Measurements from ENCODE around the gene PAWR. TPM values are rescaled to one million over a fixed set of nuclear protein-coding genes. Genes with fewer than 3 reads are reported as not detected.

PAWR gene
- polyA plus RNA-seq, 4 donors: 14.2 to 47.6 (median 19.2) TPM

GRCh38 chr12:79555028-79555925 is 135.5 kb downstream of the PAWR start:
- Histone ChIP-seq H3K4me1 (ENCODE audit: control insufficient read depth in 3 of 3, insufficient read depth in 2 of 3, low read depth in 1 of 3, low read length in 2 of 3) (peaks cover 2 to 21% (median 5%) of the 10 kb centered on the region in 3 donors), H3K9me3 (ENCODE audit: control insufficient read depth in 2 of 2, insufficient read depth in 1 of 2, low read depth in 1 of 2, low read length in 1 of 2) (peaks cover 0 to 5% of the 10 kb centered on the region in 2 donors), H3K27me3 (ENCODE audit: control insufficient read depth in 3 of 3, insufficient read depth in 3 of 3, low read length in 3 of 3) (no peaks in the 10 kb centered on the region), H3K36me3 (ENCODE audit: control insufficient read depth in 3 of 3, insufficient read depth in 2 of 3, low read depth in 1 of 3, low read length in 3 of 3) (peaks cover 0 to 15% (median 0%) of the 10 kb centered on the region in 3 donors), H3K27ac (ENCODE audit: low read depth in 1 of 3, low read length in 2 of 3) (peak overlapping the region in 1 of 3 donors; percentile 75), H3K4me3 (ENCODE audit: low read depth in 1 of 3, low read length in 3 of 3) (no peak overlapping the region)
- peak; percentile 62 to 74 for DNase-seq
- WGBS, 3 donors: 18 to 34% (median 28%) methylated on average over 3 of the region's 3 CpGs
- peak; percentile 5 for FAIRE-seq

- WGBS, 3 donors: 96% methylated on average over 19 to 24 of the region's 24 CpGs
- DNase-seq (no peak), FAIRE-seq (no peak)
- Histone ChIP-seq H3K36me3 (ENCODE audit: control insufficient read depth in 3 of 3, insufficient read depth in 2 of 3, low read depth in 1 of 3, low read length in 3 of 3) (peaks cover 0 to 15% (median 0%) of the 10 kb centered on the region in 3 donors), H3K4me1 (ENCODE audit: control insufficient read depth in 3 of 3, insufficient read depth in 2 of 3, low read depth in 1 of 3, low read length in 2 of 3) (peaks cover 0 to 15% (median 3%) of the 10 kb centered on the region in 3 donors), H3K27me3 (ENCODE audit: control insufficient read depth in 3 of 3, insufficient read depth in 3 of 3, low read length in 3 of 3) (no peaks in the 10 kb centered on the region), H3K27ac (ENCODE audit: low read depth in 1 of 3, low read length in 2 of 3) (no peak overlapping the region), H3K4me3 (ENCODE audit: low read depth in 1 of 3, low read length in 3 of 3) (no peak overlapping the region), H3K9me3 (ENCODE audit: control insufficient read depth in 2 of 2, insufficient read depth in 1 of 2, low read depth in 1 of 2, low read length in 1 of 2) (peaks cover 0 to 5% of the 10 kb centered on the region in 2 donors)
Observed at GRCh38 chr12:79553863-79554574, 136.7 kb downstream of the PAWR start.

DNA sequence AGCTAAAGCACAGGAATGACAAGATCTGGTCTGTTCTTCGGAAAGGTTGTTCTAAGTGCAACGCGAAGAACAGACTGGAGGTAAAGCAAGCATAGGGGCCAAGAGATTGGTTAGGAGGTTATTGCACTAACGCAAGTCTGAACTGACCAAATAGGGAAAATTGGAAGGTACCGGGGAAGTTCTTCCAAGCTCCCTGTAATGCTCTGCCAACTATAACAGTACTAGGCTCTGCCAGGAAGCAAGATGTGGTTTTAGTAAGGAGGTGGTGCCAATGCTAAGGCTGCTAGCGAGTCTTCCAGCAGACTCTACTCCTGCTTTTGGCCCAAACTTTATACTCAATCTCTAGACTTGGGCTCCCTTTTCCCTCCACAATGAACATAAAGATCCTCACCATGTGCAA is 138.6 kb downstream of the PAWR start:
- Histone ChIP-seq H3K27me3 (ENCODE audit: control insufficient read depth in 3 of 3, insufficient read depth in 3 of 3, low read length in 3 of 3) (no peaks in the 10 kb centered on the region), H3K27ac (ENCODE audit: low read depth in 1 of 3, low read length in 2 of 3) (no peak overlapping the region), H3K4me3 (ENCODE audit: low read depth in 1 of 3, low read length in 3 of 3) (no peak overlapping the region), H3K9me3 (ENCODE audit: control insufficient read depth in 2 of 2, insufficient read depth in 1 of 2, low read depth in 1 of 2, low read length in 1 of 2) (peaks cover 0 to 5% of the 10 kb centered on the region in 2 donors), H3K36me3 (ENCODE audit: control insufficient read depth in 3 of 3, insufficient read depth in 2 of 3, low read depth in 1 of 3, low read length in 3 of 3) (peaks cover 0 to 15% (median 0%) of the 10 kb centered on the region in 3 donors), H3K4me1 (ENCODE audit: control insufficient read depth in 3 of 3, insufficient read depth in 2 of 3, low read depth in 1 of 3, low read length in 2 of 3) (peaks cover 0 to 24% (median 0%) of the 10 kb centered on the region in 3 donors)
- 77 to 97% (median 93%) methylated on average over 6 of the region's 6 CpGs for WGBS, 3 donors
- FAIRE-seq (no peak), DNase-seq (no peak)

GRCh38 chr12:79549531-79550271 is 141.1 kb downstream of the PAWR start:
- Histone ChIP-seq H3K27ac (ENCODE audit: low read depth in 1 of 3, low read length in 2 of 3) (no peak overlapping the region), H3K27me3 (ENCODE audit: control insufficient read depth in 3 of 3, insufficient read depth in 3 of 3, low read length in 3 of 3) (no peaks in the 10 kb centered on the region), H3K36me3 (ENCODE audit: control insufficient read depth in 3 of 3, insufficient read depth in 2 of 3, low read depth in 1 of 3, low read length in 3 of 3) (peaks cover 0 to 13% (median 0%) of the 10 kb centered on the region in 3 donors), H3K4me3 (ENCODE audit: low read depth in 1 of 3, low read length in 3 of 3) (no peak overlapping the region), H3K9me3 (ENCODE audit: control insufficient read depth in 2 of 2, insufficient read depth in 1 of 2, low read depth in 1 of 2, low read length in 1 of 2) (peaks cover 0 to 5% of the 10 kb centered on the region in 2 donors), H3K4me1 (ENCODE audit: control insufficient read depth in 3 of 3, insufficient read depth in 2 of 3, low read depth in 1 of 3, low read length in 2 of 3) (peaks cover 0 to 16% (median 0%) of the 10 kb centered on the region in 3 donors)
- FAIRE-seq (no peak), DNase-seq (peak in 1 of 2 donors; percentile 37)
- 79 to 80% (median 80%) methylated on average over 4 of the region's 4 CpGs for WGBS, 3 donors

GRCh38 chr12:79548610-79548924 is 142.2 kb downstream of the PAWR start:
- Histone ChIP-seq H3K9me3 (ENCODE audit: control insufficient read depth in 2 of 2, insufficient read depth in 1 of 2, low read depth in 1 of 2, low read length in 1 of 2) (peaks cover 0 to 5% of the 10 kb centered on the region in 2 donors), H3K4me1 (ENCODE audit: control insufficient read depth in 3 of 3, insufficient read depth in 2 of 3, low read depth in 1 of 3, low read length in 2 of 3) (peaks cover 0 to 15% (median 0%) of the 10 kb centered on the region in 3 donors), H3K36me3 (ENCODE audit: control insufficient read depth in 3 of 3, insufficient read depth in 2 of 3, low read depth in 1 of 3, low read length in 3 of 3) (peaks cover 0 to 5% (median 0%) of the 10 kb centered on the region in 3 donors), H3K27ac (ENCODE audit: low read depth in 1 of 3, low read length in 2 of 3) (peak overlapping the region in 1 of 3 donors; percentile 72), H3K4me3 (ENCODE audit: low read depth in 1 of 3, low read length in 3 of 3) (no peak overlapping the region), H3K27me3 (ENCODE audit: control insufficient read depth in 3 of 3, insufficient read depth in 3 of 3, low read length in 3 of 3) (no peaks in the 10 kb centered on the region)
- no peak for FAIRE-seq
- DNase-seq: no peak

DNA sequence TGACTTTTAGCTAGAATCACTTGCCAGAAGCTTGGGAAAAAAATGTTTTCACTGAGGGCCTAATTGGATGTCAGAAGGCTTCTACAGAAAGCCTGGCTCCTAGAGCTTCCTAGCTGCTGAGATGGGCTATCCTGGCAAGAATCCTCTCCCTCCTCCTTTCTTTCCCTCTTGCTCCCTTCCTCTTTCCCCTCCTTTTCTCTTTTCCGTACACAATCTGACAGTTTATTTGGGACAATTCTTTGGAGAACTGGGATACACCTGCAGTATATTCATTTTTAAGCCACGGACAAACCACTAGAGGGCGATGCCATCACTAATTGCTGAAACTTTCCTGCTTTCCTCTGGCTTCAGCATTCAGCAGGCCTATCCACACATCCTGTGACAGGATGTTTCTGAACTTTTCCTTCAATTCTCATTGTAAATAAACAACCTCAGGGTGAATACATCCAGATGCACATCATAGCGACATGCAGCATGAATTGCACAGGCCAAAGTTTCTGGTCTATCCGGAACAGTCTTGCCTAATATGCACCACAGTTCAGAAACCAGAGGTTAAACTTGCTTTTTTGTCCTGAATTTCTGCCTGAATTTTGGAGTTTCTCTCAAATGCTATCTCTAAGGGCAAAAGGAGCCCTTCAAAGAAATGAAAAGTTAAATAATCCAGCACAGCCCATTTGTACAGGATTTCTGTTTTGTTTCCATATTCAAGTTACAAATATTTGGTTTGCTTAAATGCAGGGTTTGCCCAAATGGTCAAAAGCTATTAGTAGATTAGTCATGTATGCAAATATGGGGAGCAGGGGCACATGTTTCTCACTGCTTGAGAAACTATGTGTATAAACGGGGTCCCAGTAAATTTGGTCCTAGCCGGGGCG is 142.8 kb downstream of the PAWR start:
- Histone ChIP-seq H3K4me3 (ENCODE audit: low read depth in 1 of 3, low read length in 3 of 3) (no peak overlapping the region), H3K36me3 (ENCODE audit: control insufficient read depth in 3 of 3, insufficient read depth in 2 of 3, low read depth in 1 of 3, low read length in 3 of 3) (peaks cover 0 to 3% (median 0%) of the 10 kb centered on the region in 3 donors), H3K4me1 (ENCODE audit: control insufficient read depth in 3 of 3, insufficient read depth in 2 of 3, low read depth in 1 of 3, low read length in 2 of 3) (peaks cover 0 to 15% (median 0%) of the 10 kb centered on the region in 3 donors), H3K9me3 (ENCODE audit: control insufficient read depth in 2 of 2, insufficient read depth in 1 of 2, low read depth in 1 of 2, low read length in 1 of 2) (peaks cover 0 to 2% of the 10 kb centered on the region in 2 donors), H3K27ac (ENCODE audit: low read depth in 1 of 3, low read length in 2 of 3) (peak overlapping the region; percentile 42 to 72 (median 52)), H3K27me3 (ENCODE audit: control insufficient read depth in 3 of 3, insufficient read depth in 3 of 3, low read length in 3 of 3) (no peaks in the 10 kb centered on the region)
- DNase-seq (peak; percentile 54 to 73), FAIRE-seq (no peak)
- WGBS, 3 donors: 45 to 49% (median 47%) methylated on average over 8 of the region's 8 CpGs

GRCh38 chr12:79547044-79547734 is 143.6 kb downstream of the PAWR start:
- Histone ChIP-seq H3K27ac (ENCODE audit: low read depth in 1 of 3, low read length in 2 of 3) (peak overlapping the region in 2 of 3 donors; percentile 42 to 72), H3K4me1 (ENCODE audit: control insufficient read depth in 3 of 3, insufficient read depth in 2 of 3, low read depth in 1 of 3, low read length in 2 of 3) (peaks cover 0 to 15% (median 0%) of the 10 kb centered on the region in 3 donors), H3K36me3 (ENCODE audit: control insufficient read depth in 3 of 3, insufficient read depth in 2 of 3, low read depth in 1 of 3, low read length in 3 of 3) (no peaks in the 10 kb centered on the region), H3K4me3 (ENCODE audit: low read depth in 1 of 3, low read length in 3 of 3) (no peak overlapping the region), H3K27me3 (ENCODE audit: control insufficient read depth in 3 of 3, insufficient read depth in 3 of 3, low read length in 3 of 3) (no peaks in the 10 kb centered on the region), H3K9me3 (ENCODE audit: control insufficient read depth in 2 of 2, insufficient read depth in 1 of 2, low read depth in 1 of 2, low read length in 1 of 2) (no peaks in the 10 kb centered on the region)
- FAIRE-seq (no peak), DNase-seq (peak; percentile 86 to 89)
- WGBS, 3 donors: 36 to 46% (median 40%) methylated on average over 5 of the region's 5 CpGs

All from small intestine (tissue), 7 donors.